Measurements from ENCODE around the gene RAD51B. TPM values are rescaled to one million over a fixed set of nuclear protein-coding genes. Genes with fewer than 3 reads are reported as not detected.
A peak's percentile ranks its signal among the peaks of the same experiment; 100 is the strongest.
"Not testable (repeated sequence)": the region's sequence is repeated elsewhere in the genome, so short reads cannot be mapped to it uniquely, and the experiment has no call there.

The RAD51B gene
- total RNA-seq, 1 donor from 2014 or later: 8.9 TPM

- peak; percentile 86 to 98 for DNase-seq (ENCODE audit: low read depth in 2 of 2)
Measured at GRCh38 chr14:68199554-68200151, 380.1 kb downstream of the RAD51B start.

DNA sequence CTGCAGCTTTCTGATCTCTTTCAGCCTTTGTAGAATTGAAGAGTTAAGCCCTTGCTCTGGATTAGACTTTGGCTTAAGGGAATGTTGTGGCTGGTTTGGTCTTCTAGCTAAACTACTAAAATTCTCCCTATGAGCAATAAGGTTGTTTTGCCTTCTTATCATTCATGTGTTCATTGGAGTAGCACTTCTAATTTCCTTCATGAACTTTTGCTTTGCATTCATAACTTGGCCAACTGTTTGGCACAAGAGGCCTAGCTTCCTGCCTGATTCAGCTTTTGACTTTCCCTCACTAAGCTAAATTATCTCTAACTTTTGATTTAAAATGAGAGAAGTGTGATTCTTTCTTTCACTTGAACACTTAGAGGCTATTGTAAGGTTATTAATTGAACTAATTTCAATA is 384.3 kb downstream of the RAD51B start:
- DNase-seq (ENCODE audit: low read depth in 2 of 2): peak; percentile 41 to 60

GRCh38 chr14:68208218-68208617 is 388.6 kb downstream of the RAD51B start:
- no peak for DNase-seq (ENCODE audit: low read depth in 2 of 2)

DNA sequence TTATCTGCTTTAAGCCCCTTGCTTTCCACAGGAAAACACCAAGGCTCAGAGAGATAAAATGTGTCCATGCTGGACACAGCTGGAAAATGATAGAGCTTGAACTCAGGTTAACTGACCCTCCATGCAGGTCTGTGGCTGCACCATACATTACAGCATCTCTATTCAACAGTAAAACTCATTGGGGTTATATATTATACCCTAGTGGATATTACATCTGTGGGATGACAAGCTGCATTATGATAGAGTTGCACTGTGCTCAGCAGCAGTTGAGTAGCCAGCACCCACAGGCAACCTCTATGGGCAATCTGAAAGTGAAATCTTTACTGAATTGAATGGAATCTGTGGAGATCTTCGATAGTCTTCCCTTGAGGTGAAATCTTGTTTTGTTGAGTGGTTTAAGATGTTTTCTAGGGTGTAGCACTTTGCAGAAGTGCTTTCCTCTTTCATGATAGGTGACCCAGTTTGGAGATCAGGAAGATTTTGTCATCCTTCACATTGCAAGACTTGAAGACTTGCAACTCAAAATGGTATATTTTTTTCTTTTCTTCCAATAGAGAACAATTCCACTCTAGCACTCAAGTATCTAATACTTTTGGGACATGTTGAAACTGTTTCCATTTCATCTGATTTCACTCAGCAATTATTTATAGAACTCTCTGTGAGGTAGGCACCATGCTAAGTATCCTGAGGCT is 389.2 kb downstream of the RAD51B start:
- DNase-seq (ENCODE audit: low read depth in 2 of 2): peak in 1 of 2 donors; percentile 60

- DNase-seq (ENCODE audit: low read depth in 2 of 2): peak; percentile 65 to 93
Measured at GRCh38 chr14:68210729-68211299, 391.2 kb downstream of the RAD51B start.

- DNase-seq (ENCODE audit: low read depth in 2 of 2): no peak
Measured at GRCh38 chr14:68211421-68211820, 391.8 kb downstream of the RAD51B start.

- DNase-seq (ENCODE audit: low read depth in 2 of 2): no peak
Measured at GRCh38 chr14:68211886-68212285, 392.3 kb downstream of the RAD51B start.

GRCh38 chr14:68212361-68212760 is 392.8 kb downstream of the RAD51B start:
- no peak for DNase-seq (ENCODE audit: low read depth in 2 of 2)

- no peak for DNase-seq (ENCODE audit: low read depth in 2 of 2)
Measured at GRCh38 chr14:68214431-68214830, 394.9 kb downstream of the RAD51B start.

- no peak for DNase-seq (ENCODE audit: low read depth in 2 of 2)
Measured at GRCh38 chr14:68215629-68216028, 396.1 kb downstream of the RAD51B start.

- DNase-seq (ENCODE audit: low read depth in 2 of 2): no peak
Measured at GRCh38 chr14:68216079-68216478, 396.5 kb downstream of the RAD51B start.

- no peak for DNase-seq (ENCODE audit: low read depth in 2 of 2)
Measured at GRCh38 chr14:68216957-68217356, 397.4 kb downstream of the RAD51B start.

DNA sequence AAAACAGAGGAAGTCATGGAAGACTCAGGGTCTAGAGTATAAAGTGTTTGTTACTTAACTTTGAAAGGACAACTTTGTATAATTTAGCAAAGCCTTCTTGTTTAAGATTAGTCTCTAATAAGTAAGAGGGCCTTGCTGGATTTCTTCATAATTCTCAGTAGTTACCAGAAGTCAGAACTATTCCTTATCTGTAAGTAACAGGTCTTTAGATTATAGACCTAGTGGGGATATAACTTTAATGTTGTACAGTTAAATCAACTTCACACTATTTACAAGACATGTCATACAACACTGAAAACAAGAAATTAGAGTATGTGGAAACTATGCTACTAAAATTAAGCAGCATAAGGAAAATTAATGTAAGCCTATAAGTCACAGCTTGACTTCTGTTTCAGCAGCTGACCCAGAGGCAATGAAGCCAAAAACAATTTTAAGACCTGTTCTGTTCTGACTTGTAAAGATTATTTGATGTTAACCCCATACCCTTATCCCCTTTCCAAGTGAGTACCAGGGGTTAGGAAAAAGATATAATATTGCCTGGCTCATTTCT is 398.3 kb downstream of the RAD51B start:
- DNase-seq (ENCODE audit: low read depth in 2 of 2): no peak

DNA sequence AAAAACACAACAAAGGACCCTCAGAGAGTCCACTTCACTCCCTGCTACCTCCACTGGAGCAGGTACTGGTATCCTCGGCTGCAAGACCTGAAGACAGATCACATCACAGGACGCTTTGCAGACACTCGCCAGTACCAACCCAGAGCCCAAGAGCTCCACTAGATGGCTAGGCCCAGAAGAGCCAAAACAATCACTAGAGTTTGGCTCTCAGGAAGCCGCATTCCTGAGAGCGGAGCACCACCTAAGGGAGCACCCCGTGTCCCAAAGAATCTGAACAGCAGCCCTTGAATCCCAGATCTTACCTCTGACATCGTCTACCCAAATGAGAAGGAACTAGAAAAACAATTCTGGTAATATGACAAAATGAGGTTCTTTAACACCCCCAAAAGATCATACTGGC is 399.8 kb downstream of the RAD51B start:
- DNase-seq (ENCODE audit: low read depth in 2 of 2): no peak

DNA sequence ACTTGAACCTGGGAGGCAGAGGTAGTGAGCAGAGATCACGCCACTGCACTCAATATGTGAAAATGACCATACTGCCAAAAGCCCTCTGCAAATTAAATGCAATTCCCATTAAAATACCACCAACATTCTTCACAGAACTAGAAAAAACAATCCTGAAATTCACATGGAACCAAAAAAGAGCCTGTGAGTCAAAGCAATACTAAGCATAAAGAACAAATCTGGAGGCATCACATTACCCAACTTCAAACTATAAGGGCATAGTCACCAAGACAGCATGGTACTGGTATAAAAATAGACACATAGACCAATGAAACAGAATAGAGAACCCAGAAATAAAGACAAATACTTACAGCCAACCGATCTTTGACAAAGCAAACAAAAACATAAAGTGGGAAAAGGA is 401.5 kb downstream of the RAD51B start:
- DNase-seq (ENCODE audit: low read depth in 2 of 2): not testable (repeated sequence)

DNA sequence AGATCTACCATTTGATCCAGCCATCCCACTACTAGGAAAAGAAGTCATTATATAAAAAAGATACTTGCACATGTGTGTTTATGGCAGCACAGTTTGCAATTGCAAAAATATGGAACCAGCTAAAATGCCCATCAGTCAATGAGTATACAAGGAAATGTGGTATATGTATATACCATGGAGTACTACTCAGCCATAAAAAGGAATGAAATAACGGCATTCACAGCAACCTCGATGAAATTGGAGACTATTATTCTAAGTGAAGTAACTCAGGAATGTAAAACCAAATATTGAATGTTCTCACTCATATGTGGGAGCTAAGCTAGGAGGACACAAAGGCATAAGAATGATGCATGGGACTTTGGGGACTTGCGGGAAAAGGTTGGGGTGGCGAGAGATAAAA is 402.6 kb downstream of the RAD51B start:
- DNase-seq (ENCODE audit: low read depth in 2 of 2): no peak

DNA sequence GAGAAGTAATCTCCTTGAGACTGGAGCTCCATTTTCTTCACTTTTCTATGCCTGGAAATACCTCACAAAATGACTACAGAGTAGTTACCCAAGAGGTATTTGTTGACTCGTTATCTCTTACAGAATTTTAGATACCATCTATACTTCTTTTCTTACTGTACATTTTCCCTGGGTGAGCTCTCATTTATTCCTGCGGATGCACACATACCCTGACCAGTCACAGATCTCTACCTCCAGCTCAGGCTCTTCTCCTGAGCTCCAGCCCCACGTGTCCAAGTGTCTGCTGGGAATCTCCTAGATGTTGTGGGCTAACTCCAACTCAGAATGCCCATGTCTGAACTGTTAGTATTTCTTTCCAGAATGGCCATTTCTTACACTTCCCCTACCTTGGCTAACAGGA is 403.1 kb downstream of the RAD51B start:
- DNase-seq (ENCODE audit: low read depth in 2 of 2): no peak

GRCh38 chr14:68223631-68224030 is 404.1 kb downstream of the RAD51B start:
- no peak for DNase-seq (ENCODE audit: low read depth in 2 of 2)

DNA sequence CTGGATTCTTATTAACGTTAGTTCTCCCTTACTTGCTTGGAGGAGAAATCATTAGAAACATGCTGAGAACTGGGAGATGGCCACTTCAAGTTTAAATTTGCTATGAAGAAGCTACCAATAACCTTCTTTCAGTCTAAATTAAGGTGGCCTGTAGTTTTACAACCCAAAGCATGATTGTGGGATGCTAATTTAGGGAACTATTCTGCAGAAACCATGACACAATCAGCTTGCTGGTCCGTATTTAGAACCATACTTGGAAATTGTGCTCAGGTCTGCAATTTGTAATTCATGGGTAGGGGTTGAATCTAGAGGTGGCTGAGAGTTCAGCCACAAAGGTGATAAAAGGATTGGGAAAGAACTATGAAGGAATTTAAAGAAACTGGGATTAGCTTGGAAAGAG is 405.7 kb downstream of the RAD51B start:
- DNase-seq (ENCODE audit: low read depth in 2 of 2): no peak

DNA sequence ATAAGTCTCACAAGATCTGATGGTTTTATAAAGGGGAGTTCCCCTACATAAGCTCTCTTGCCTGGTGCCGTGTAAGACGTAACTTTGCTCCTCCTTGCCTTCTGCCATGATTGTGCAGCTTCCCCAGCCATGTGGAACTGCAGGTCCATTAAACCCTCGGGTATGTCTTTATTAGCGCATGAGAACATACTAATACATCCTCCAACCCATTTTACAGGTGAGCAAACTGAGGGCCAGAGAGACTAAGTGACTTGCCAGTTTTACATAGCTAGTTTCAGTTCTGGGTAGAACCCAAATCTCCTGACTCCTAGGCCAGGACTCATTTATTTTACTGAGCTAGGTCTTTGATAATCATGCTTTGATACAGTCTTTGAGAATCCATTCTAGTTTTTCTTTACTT is 406.9 kb downstream of the RAD51B start:
- DNase-seq (ENCODE audit: low read depth in 2 of 2): no peak

DNA sequence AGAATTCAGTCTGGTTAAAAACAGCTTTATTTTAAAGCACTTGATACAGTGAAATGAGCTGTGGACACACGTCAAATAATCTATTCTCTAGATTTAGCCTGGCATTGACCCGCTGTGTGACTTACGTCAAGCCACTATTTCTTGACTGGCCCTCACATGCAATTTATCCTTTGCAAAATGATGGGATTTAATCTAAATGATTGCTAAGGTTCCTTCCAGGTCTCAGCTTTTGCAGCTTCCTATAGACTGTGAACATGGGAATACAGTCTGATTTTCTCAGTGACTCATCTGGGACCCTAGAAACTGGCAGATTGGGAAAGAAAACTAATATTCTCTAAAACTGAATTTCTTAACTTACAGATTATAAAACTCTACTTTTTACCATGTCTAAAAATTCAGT is 409.1 kb downstream of the RAD51B start:
- DNase-seq (ENCODE audit: low read depth in 2 of 2): no peak

DNA sequence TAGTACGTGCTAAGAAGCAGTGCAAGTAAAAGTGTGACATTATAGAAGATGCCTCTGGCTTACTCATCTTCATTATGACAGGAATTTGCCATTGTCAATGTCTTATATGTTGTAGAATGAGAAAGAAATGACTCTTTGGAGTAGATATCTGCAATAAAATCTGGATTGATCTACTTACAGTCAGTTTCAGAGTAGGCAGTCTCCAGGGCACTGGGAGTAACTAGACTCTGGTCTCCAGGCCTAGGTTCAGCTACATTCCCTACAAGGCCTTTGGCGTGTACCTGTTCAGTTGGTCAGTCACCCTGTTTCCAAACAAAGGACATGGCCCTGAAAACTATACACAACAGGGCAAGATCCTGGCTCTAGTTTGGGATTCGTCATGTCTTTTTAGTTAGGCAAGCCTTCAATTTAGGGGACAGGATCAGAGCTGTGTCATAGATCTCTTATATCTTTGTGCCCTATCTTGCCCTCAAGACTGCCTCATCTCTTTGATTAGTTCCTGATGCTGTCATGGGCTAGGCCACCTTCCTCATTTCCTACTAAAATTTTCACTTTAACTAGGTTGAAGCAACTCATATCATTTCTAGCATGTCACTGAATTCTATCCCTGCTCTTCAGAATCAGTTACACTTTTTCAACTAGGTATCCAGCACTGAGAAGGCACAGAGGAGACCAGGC is 410.0 kb downstream of the RAD51B start:
- DNase-seq (ENCODE audit: low read depth in 2 of 2): no peak

Measured in lung microvascular endothelial cell (primary cell).